Skeletal muscle satellite cell (primary cell): Measurements from ENCODE around the gene MBNL3.

ENCODE experiments used
- H3K27me3 ChIP-seq: 2 replicates; pipeline ENCODE4 v1.7.0; 2013; ENCODE audit warnings: low read length; ENCODE audit not compliant: control insufficient read depth, insufficient read depth
- H3K36me3 ChIP-seq: 2 replicates; pipeline ENCODE4 v1.7.0; 2013; ENCODE audit warnings: mild to moderate bottlenecking, control low read depth, low read length; ENCODE audit not compliant: insufficient read depth
- H3K4me1 ChIP-seq: 2 replicates; pipeline ENCODE4 v1.7.0; 2013; ENCODE audit warnings: low read length; ENCODE audit not compliant: control insufficient read depth, insufficient read depth
- H3K4me2 ChIP-seq: 2 replicates; pipeline ENCODE4 v1.7.0; 2013; ENCODE audit warnings: mild to moderate bottlenecking, low read length
- H3K4me3 ChIP-seq: 2 replicates; pipeline ENCODE4 v1.7.0; 2013; ENCODE audit warnings: low read length
- H3K9ac ChIP-seq: 2 replicates; pipeline ENCODE4 v1.7.0; 2013; ENCODE audit warnings: mild to moderate bottlenecking, low read depth, low read length, moderate library complexity
- H3K9me3 ChIP-seq: replicated peaks from 2 replicates; pipeline ENCODE4 v1.7.0; 2013; ENCODE audit warnings: mild to moderate bottlenecking, control low read depth, low read length

Gene MBNL3

DNA sequence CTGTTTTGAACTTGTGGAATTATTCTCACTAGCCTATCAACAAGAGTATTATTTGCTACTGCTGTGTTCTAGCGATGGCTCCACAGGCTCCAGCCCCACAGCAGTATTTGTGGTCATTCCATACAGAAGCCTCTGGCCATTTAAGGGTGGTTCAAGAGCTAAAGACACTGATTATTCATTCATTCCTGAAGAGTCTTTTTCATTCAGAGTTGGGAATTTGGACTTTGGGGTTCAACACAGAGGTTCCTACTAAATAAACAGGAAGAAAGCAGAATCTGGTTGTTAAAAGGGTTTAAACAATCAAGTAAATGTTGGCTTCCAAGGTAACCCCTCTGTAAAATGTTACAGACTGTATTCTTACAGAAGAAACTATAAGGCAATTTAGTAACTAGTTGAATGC, 4.3 kb upstream of the MBNL3 start:
- peaks cover 18% of the 10 kb centered on the region for H3K27me3 ChIP-seq
- H3K9ac ChIP-seq, result no peak overlapping the region
- no peaks in the 10 kb centered on the region for H3K36me3 ChIP-seq
- H3K4me2 ChIP-seq, result no peak overlapping the region
- H3K4me1 ChIP-seq, result peaks cover 4% of the 10 kb centered on the region
- H3K9me3 ChIP-seq, result no peaks in the 10 kb centered on the region
- H3K4me3 ChIP-seq, result no peak overlapping the region

DNA sequence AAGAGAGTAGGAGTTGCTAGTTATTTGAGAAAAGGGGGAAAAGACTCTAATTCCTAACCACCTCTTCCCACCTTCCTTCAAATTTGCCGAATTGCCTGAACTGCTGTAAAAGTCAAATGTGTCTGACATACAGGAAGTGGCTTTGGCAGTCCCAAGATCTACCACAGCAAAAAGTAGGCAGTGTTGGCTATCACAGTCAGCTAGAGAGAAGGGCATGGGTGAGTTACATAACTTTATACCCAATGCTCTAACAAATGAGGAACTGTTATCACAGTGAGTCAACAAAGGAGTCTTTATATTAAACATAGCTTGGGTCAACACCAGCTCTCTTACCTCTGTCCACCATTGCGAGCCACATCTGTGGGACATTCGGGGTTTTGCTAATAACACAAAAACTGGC, 2.4 kb upstream of the MBNL3 start:
- no peaks in the 10 kb centered on the region for H3K27me3 ChIP-seq
- H3K9ac ChIP-seq, result no peak overlapping the region
- H3K9me3 ChIP-seq, result no peaks in the 10 kb centered on the region
- H3K36me3 ChIP-seq, result no peaks in the 10 kb centered on the region
- H3K4me2 ChIP-seq, result peak overlapping the region; percentile 88
- H3K4me1 ChIP-seq, result peaks cover 4% of the 10 kb centered on the region
- no peak overlapping the region for H3K4me3 ChIP-seq

DNA sequence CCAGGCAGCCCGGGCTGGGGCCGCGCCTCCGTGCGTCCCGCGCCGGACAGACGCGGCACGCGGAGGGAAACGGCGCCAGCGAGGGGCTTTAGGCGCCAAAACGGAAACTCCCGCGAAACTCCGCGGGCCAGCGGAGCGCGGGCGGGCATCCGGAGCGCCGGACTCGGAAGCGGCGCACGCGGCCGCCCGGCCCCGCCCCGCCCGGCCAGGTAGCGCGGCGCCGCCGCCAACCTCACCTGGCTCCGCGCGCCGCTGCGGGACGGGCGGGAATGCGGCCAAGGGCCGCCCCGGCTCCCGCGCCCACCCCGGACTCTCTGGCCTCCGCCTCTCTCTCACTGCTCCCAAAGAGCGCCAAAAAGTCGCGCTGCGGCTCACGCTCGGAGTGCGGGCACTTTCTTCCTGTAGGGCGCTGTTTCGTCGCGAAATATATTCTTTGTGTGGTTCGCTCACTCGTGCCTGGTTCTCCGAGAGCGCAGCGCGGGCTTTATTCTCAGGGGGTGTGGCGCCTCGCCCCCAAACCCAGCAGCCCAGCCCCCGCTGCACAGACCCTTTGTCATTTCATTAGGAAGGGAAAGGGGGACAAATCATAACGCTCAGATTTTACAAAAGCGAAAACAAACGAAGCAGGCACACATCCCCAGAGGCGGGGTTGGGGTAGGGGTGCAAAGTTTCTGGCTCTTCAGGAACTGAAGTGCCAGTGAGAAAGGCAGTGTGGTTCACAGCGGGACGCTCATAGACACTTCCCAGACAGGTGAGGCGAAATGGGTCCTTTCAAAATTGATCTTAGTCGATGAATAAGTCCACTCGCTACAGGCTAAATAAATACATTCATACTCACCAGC, 961 bp upstream of the MBNL3 start:
- peak overlapping the region; percentile 88 for H3K4me2 ChIP-seq
- H3K4me3 ChIP-seq, result peak overlapping the region; percentile 69
- H3K9me3 ChIP-seq, result no peaks in the 10 kb centered on the region
- no peaks in the 10 kb centered on the region for H3K36me3 ChIP-seq
- peak overlapping the region; percentile 81 for H3K9ac ChIP-seq
- no peaks in the 10 kb centered on the region for H3K27me3 ChIP-seq
- H3K4me1 ChIP-seq, result peaks cover 4% of the 10 kb centered on the region

DNA sequence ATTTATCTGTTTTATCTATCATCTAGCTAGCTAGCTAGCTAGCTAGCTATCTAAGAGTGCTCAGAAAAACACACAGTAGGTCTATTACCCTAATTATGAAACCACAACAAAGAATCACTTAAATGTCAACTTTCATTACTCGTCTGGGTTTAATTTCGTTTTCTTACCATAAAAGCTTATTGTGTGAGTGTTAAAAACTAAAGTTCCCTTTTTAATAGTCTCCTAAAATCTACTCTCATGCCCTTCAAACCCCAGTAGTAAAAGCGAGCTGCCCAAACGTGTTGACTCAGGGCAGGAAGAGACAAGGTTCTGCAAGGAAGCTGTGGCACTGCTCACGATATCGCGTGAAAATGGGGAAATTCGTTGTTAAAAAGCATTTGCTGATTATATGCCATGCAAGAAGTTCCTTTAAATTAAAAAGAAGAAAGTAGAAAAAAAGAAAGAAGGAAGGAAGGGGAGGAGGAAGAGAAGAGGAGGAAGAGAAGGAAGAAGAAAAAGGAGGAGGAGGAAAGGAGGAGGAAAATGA, 595 bp downstream of the MBNL3 start:
- Histone ChIP-seq H3K4me2 (peak overlapping the region; percentile 88), H3K9ac (peak overlapping the region; percentile 81), H3K36me3 (no peaks in the 10 kb centered on the region), H3K4me1 (peaks cover 4% of the 10 kb centered on the region), H3K27me3 (no peaks in the 10 kb centered on the region), H3K4me3 (peak overlapping the region; percentile 69), H3K9me3 (no peaks in the 10 kb centered on the region)

DNA sequence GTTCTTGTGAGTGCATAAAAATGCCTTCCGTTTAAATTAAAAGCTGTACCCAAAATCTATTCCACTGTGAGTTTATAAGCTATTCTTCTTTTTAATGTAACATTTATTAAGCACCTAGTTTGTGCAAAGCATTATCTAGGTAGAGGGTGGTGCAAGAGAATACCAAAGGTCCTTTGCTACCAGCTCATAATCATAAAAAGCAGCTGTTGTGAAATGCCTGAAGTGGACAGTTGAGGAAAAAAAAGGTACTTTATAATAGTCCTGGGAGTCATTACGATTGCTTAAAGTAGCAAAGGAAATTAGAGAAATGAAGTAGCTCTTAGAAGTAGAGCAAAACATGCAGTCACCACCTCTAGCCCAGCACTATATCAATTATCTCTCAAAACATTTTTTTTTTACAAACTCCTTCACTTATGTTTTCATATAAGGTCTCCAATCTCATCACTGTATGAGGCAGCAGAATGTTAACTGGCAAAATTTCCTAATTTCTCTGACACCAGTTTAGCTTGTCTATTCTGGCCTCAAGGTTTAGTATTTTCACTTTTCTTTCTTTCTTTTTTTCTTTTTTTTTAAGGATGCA, 2.1 kb downstream of the MBNL3 start:
- Histone ChIP-seq H3K36me3 (no peaks in the 10 kb centered on the region), H3K9ac (no peak overlapping the region), H3K9me3 (no peaks in the 10 kb centered on the region), H3K4me3 (no peak overlapping the region), H3K4me1 (peaks cover 4% of the 10 kb centered on the region), H3K27me3 (no peaks in the 10 kb centered on the region), H3K4me2 (no peak overlapping the region)

DNA sequence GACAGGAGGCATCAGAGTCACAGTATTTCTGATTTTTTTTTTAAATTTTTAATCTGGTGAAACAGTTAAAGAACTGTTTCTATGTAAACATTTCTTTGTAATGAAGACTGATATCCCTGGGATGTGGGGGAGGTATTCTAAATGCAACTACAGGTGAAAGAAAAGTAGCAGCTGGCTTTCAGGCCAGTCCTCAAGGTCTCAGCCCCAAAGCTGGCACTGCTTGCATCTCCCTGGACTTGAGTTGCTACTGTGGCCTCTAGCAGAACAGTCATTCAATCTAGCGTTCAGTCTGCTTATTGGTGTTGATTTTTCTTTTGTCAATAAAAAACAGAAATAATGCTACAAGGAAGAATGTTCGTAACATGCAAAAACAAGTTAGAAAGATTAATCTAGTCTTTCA, 4.9 kb downstream of the MBNL3 start:
- no peaks in the 10 kb centered on the region for H3K36me3 ChIP-seq
- H3K4me1 ChIP-seq, result peaks cover 11% of the 10 kb centered on the region
- no peak overlapping the region for H3K9ac ChIP-seq
- no peak overlapping the region for H3K4me3 ChIP-seq
- no peaks in the 10 kb centered on the region for H3K27me3 ChIP-seq
- no peak overlapping the region for H3K4me2 ChIP-seq
- H3K9me3 ChIP-seq, result no peaks in the 10 kb centered on the region

DNA sequence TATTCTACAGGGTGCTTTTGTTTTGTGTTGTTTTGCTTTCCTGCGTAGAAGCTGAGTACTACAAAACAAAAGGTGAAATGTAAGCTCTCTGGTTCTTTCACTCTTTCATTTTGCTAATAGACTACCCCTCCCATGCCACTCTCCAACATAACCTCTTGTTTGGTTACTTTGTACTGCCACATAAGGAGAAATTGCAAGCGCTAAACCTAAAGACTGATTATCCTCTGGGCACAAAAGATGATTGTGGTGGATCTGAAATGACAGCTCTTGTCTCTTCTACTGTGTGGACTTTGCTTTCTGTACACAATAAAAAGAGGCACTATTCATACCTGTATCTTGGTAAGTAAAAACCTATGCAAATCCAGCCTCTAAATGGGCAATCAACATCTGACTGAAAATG, 5.3 kb downstream of the MBNL3 start:
- H3K4me3 ChIP-seq, result no peak overlapping the region

DNA sequence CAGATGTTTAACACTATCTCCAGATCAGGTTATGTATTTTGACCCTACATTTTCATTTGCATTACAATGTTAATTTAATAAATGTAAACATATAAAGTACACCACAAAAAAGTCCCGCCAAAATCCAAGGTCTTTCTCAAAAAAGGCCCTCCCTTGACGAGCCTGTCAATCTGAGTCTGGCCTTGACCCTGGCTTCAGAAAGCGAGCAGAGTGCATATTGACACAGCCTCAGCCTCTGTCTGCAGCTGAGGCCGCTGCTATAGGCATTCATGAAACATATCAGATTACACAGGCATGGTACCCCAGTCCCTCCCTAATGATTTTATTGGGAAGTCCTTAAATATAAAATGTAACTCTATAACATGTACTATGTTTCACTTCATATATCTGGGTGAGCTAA, 6.2 kb downstream of the MBNL3 start:
- H3K9ac ChIP-seq, result no peak overlapping the region
- no peak overlapping the region for H3K4me2 ChIP-seq
- H3K9me3 ChIP-seq, result no peaks in the 10 kb centered on the region
- H3K4me1 ChIP-seq, result peaks cover 11% of the 10 kb centered on the region
- H3K27me3 ChIP-seq, result no peaks in the 10 kb centered on the region
- H3K4me3 ChIP-seq, result no peak overlapping the region
- no peaks in the 10 kb centered on the region for H3K36me3 ChIP-seq

More for the DNA sequence above, 5.3 kb downstream of the MBNL3 start:
- H3K4me1 ChIP-seq, result peaks cover 11% of the 10 kb centered on the region
- H3K36me3 ChIP-seq, result no peaks in the 10 kb centered on the region
- no peaks in the 10 kb centered on the region for H3K9me3 ChIP-seq
- no peak overlapping the region for H3K4me2 ChIP-seq
- H3K27me3 ChIP-seq, result no peaks in the 10 kb centered on the region
- H3K9ac ChIP-seq, result no peak overlapping the region

DNA sequence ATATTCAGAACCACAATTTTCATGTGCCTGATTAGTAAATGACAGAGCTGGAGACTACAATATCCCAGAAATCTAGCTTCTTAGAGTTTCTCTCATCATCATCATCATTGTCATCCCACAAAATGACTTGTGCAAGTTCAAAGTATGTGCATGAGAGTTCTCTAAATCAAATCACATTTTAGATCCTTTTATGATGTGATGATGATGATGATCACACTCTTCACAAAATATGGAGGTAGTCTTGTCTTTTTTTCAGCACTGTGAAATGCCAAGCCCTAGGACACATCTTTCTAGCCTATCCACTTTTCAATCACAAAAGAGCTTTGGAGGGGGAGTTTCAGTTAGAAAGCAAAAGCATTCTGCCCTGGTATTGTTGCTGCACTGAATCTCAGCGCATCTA, 7.4 kb downstream of the MBNL3 start:
- no peaks in the 10 kb centered on the region for H3K36me3 ChIP-seq
- H3K9ac ChIP-seq, result peak overlapping the region; percentile 12
- no peak overlapping the region for H3K4me2 ChIP-seq
- no peak overlapping the region for H3K4me3 ChIP-seq
- peaks cover 4% of the 10 kb centered on the region for H3K27me3 ChIP-seq
- peaks cover 11% of the 10 kb centered on the region for H3K4me1 ChIP-seq
- H3K9me3 ChIP-seq, result no peaks in the 10 kb centered on the region

DNA sequence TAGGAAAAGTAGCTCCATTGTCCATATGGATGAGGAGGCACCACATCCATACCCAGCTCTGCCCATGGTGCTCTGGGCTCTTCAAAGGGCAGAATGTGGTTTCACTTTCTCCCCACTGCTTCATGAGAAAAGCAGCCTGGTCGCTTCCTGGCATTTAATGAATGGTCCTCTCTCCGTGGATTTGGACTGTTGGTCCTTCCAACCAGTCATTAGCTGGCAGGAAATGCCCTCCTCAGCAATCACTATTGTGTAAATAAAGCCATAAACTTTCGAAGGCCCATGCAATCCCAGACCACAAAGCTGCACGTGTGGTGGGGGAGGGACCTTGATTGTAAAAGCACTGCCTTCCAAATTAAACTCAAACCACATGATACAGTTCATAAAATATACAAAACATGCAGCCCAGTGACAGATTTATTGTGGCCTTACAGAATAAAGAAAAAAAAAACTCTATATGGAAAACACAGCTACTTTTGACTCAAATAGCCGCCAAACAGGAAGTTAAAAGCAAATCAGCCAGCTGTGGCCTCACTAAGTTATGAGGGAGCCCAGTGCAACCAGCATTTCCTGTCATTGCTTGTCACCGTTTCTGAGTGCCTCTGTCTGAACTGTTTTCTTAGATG, 8.1 kb downstream of the MBNL3 start:
- H3K9ac ChIP-seq, result peak overlapping the region; percentile 12
- peaks cover 4% of the 10 kb centered on the region for H3K27me3 ChIP-seq
- no peaks in the 10 kb centered on the region for H3K9me3 ChIP-seq
- peak overlapping the region; percentile 44 for H3K4me3 ChIP-seq
- H3K4me1 ChIP-seq, result peaks cover 11% of the 10 kb centered on the region
- H3K4me2 ChIP-seq, result peak overlapping the region; percentile 77
- no peaks in the 10 kb centered on the region for H3K36me3 ChIP-seq

DNA sequence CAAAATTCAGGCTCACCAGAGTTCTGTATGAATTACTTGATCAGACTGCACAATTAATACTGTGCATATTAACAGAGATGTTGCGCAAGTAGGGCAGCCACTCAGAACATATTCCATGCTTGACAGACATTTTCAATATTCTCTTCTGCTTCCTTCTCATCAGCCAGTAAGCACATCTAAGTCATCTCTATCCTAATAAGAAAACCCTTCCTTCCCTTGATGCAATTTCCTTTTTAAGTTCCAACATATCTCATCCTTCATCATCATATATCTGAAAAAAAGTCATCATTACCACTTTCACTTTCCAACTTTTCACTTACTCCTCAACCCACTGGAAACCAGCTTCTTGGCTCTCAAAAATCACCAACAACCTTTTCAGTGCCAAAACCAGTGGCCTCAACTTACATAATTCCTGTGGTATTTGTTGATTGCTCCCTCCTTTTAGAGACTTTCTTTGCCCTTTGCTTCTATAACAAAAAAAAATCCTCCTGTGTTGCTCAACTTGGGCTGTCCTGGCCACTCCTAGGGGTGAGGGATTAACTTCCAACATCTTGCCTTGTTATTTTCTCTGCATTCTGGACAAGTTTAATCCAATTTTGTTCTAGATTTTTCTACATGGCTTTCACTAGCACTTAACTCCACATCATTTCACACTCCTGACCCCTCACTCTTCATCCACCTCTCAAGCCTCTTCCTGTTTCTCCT, 14.1 kb downstream of the MBNL3 start:
- Histone ChIP-seq H3K4me2 (no peak overlapping the region), H3K9ac (no peak overlapping the region), H3K4me1 (no peaks in the 10 kb centered on the region), H3K9me3 (no peaks in the 10 kb centered on the region), H3K36me3 (no peaks in the 10 kb centered on the region), H3K4me3 (no peak overlapping the region), H3K27me3 (peaks cover 9% of the 10 kb centered on the region)
